Liver (tissue), 9 donors: ENCODE measurements around the gene TET2. TPM values are rescaled to one million over a fixed set of nuclear protein-coding genes. Genes with fewer than 3 reads are reported as not detected.

Experiments used
- DNase-seq: peaks from one replicate; pipeline ENCODE4 v3.0.0-alpha.2; 2017; ENCODE audit warnings: low spot score
- H3K27ac ChIP-seq, 2 donors: one replicate each; pipeline ENCODE4 v1.7.0; 2013; ENCODE audit warnings: inconsistent platforms in 2 of 2, low read length in 2 of 2, control low read depth in 1 of 2, low read depth in 1 of 2, mild to moderate bottlenecking in 1 of 2
- H3K27me3 ChIP-seq, 4 donors: one replicate each; pipeline versions ENCODE4 v1.6.1 to v1.7.0; 2013; ENCODE audit warnings: low read length in 3 of 4, inconsistent platforms in 1 of 4, mild to moderate bottlenecking in 1 of 4, moderate library complexity in 1 of 4; ENCODE audit not compliant: control insufficient read depth in 4 of 4, insufficient read depth in 4 of 4
- H3K36me3 ChIP-seq, 4 donors: one replicate each; pipeline versions ENCODE4 v1.6.1 to v1.7.0; 2013; ENCODE audit warnings: low read length in 3 of 4, mild to moderate bottlenecking in 3 of 4, low read depth in 1 of 4, moderate library complexity in 1 of 4; ENCODE audit not compliant: control insufficient read depth in 4 of 4, insufficient read depth in 3 of 4
- H3K4me1 ChIP-seq, 4 donors: one replicate each; pipeline versions ENCODE4 v1.6.1 to v1.7.0; 2013; ENCODE audit warnings: low read length in 3 of 4, mild to moderate bottlenecking in 3 of 4, moderate library complexity in 1 of 4; ENCODE audit not compliant: control insufficient read depth in 4 of 4, insufficient read depth in 4 of 4
- H3K4me3 ChIP-seq, 3 donors: one replicate each; pipeline versions ENCODE4 v1.6.1 to v1.7.0; 2013; ENCODE audit warnings: low read length in 3 of 3, control low read depth in 1 of 3, low read depth in 1 of 3, mild to moderate bottlenecking in 1 of 3
- H3K9ac ChIP-seq, 2 donors: one replicate each; pipeline ENCODE4 v1.7.0; 2013; ENCODE audit warnings: low read length in 2 of 2, mild to moderate bottlenecking in 2 of 2, moderate library complexity in 2 of 2, control low read depth in 1 of 2, low read depth in 1 of 2
- H3K9me3 ChIP-seq, 4 donors: one replicate each; pipeline versions ENCODE4 v1.6.1 to v1.7.0; 2013; ENCODE audit warnings: low read length in 3 of 4; ENCODE audit not compliant: control insufficient read depth in 4 of 4
- FOXA1 ChIP-seq: IDR thresholded peaks from 2 replicates; pipeline ENCODE4 v1.6.1; 2016; ENCODE audit warnings: antibody characterized with exemption
- FOXA2 ChIP-seq: IDR thresholded peaks from 2 replicates; pipeline ENCODE4 v1.6.1; 2016; ENCODE audit warnings: antibody characterized with exemption
- GABPA ChIP-seq, 2 donors: IDR thresholded peaks in 1 of 2; conservative IDR thresholded peaks in 1 of 2; 2 replicates each; pipeline ENCODE4 v1.6.1; 2016; ENCODE audit warnings: antibody characterized with exemption in 2 of 2, mild to moderate bottlenecking in 1 of 2, moderate library complexity in 1 of 2
- HNF4G ChIP-seq: IDR thresholded peaks from 2 replicates; pipeline ENCODE4 v1.6.1; 2016; ENCODE audit warnings: antibody characterized with exemption
- JUND ChIP-seq, 2 donors: IDR thresholded peaks; 2 replicates each; pipeline ENCODE4 v1.6.1; 2016; ENCODE audit warnings: antibody characterized with exemption in 2 of 2
- RAD21 ChIP-seq, 2 donors: IDR thresholded peaks; 2 replicates each; pipeline ENCODE4 v1.6.1; 2016; ENCODE audit warnings: antibody characterized with exemption in 2 of 2, mild to moderate bottlenecking in 2 of 2
- RXRA ChIP-seq, 2 donors: IDR thresholded peaks; 2 replicates each; pipeline ENCODE4 v1.6.1; 2017 to 2018; ENCODE audit warnings: antibody characterized with exemption in 2 of 2, mild to moderate bottlenecking in 1 of 2
- WGBS: extraction: QIAGEN DNeasy Blood & Tissue Kit; methylation state at CpG from one replicate; pipeline ENCODE4 v1.1.7; 2013; 5-methylcytosine and 5-hydroxymethylcytosine counted together
- polyA plus RNA-seq, 2 donors: library from polyadenylated mRNA; stranded (reverse) in 1 of 2; unstranded in 1 of 2; fragments of 200-250 nt in 1 of 2; fragments of >200 nt in 1 of 2; fragmentation: Nextera tagmentation in 1 of 2; extraction: Ambion mirVana in 1 of 2; gene quantifications; one replicate each; pipeline versions ENCODE4 v1.2.1 to v1.2.3, GENCODE V29; 2013 to 2015
- total RNA-seq, 2 donors: library from RNA; depleted of rRNA; stranded (reverse); fragments of >200 nt; gene quantifications; one replicate each; pipeline ENCODE4 v1.2.3, GENCODE V29; 2014
- TF ChIP-seq, protein P1 (sequence below): IDR thresholded peaks from 2 replicates; pipeline ENCODE4 v1.6.1; 2016; ENCODE audit warnings: antibody characterized with exemption
- TF ChIP-seq, protein P2 (sequence below): IDR thresholded peaks from 2 replicates; pipeline ENCODE4 v1.6.1; 2016; ENCODE audit warnings: antibody characterized with exemption, mild to moderate bottlenecking
- TF ChIP-seq, protein P3 (sequence below): fragments of 150-350 bp; IDR thresholded peaks from 2 replicates; pipeline ENCODE4 v1.5.1; 2017; ENCODE audit warnings: improper control_type of control experiment, low read depth, low read length; ENCODE audit not compliant: missing input control
- TF ChIP-seq, protein P4 (sequence below): IDR thresholded peaks from 2 replicates; pipeline ENCODE4 v1.6.1; 2016; ENCODE audit warnings: antibody characterized with exemption
- donor health status: healthy.
- donor health status: healthy.
- donor health status: healthy.
- donor health status: healthy.
- donor health status: healthy.

TET2 gene
- total and polyA plus RNA-seq, 4 donors, result 0.88 to 8.4 (median 5.5) TPM

DNA sequence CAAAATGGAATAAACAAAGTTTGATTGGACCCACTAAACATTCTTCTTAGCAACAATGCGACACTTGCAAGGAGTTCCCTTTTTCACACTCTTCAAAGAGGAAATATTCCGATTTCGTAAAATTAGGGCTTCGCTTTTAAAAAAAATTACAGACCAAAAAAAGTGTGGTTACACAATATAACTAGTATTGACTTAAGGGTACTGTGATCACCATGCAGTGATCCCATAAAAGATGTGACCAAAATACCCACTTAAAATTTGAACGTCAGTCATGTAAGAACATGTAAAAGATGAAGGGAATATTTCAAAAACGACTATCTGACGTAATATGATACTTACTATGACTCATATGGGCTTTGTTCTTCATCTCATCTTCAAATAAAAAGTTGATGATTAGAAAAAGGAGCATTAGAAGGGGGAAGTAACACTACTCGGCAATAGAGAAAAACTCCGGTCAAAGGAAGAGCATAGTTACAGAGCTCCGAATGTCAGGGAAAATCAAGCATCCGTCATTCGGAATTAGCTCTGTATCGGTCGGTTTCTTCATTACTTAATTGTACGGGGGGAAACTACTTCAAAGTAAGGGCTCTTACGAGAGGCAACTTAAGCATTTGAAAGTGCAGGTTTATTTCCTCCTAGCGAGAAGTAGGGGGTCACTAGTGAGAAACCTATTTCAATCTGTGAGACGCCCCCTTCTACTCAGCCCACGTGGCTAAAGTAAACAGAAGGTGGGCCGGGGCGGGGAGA lies 1.3 kb upstream of the TET2 start:
- no peaks in the 10 kb centered on the region for H3K27me3 ChIP-seq
- H3K9ac ChIP-seq, result peak overlapping the region in 1 of 2 donors; percentile 94
- peak overlapping the region; percentile 66 to 85 for H3K27ac ChIP-seq
- 57% methylated on average over 21 of the region's 21 CpGs for WGBS
- H3K4me3 ChIP-seq, result peak overlapping the region; percentile 77 to 96 (median 95)
- no peak for TF ChIP-seq GABPA (IDR thresholded peaks at IDR 0.05 in 1 of 2, conservative IDR thresholded peaks at IDR 0.05 in 1 of 2)
- TF ChIP-seq, protein P1, sequence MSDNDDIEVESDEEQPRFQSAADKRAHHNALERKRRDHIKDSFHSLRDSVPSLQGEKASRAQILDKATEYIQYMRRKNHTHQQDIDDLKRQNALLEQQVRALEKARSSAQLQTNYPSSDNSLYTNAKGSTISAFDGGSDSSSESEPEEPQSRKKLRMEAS, result no peak
- H3K4me1 ChIP-seq, result peaks cover 3 to 25% (median 19%) of the 10 kb centered on the region in 4 donors
- H3K36me3 ChIP-seq, result no peaks in the 10 kb centered on the region
- no peak for DNase-seq
- no peaks in the 10 kb centered on the region for H3K9me3 ChIP-seq

DNA sequence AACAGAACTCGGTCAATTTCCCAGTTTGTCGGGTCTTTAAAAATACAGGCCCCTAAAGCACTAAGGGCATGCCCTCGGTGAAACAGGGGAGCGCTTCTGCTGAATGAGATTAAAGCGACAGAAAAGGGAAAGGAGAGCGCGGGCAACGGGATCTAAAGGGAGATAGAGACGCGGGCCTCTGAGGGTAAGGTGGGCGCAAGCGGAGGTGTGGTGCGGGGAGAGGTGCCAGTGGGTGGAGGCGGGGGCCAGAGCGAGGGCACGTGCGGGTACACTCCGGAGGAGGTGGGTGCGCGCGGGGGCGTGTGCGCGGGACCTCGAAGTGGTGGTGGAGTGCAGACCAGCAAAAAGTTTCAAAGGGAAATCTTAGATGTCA lies 787 bp upstream of the TET2 start:
- no peaks in the 10 kb centered on the region for H3K27me3 ChIP-seq
- H3K4me3 ChIP-seq, result peak overlapping the region; percentile 77 to 96 (median 95)
- WGBS, result 4% methylated on average over 25 of the region's 25 CpGs
- H3K9ac ChIP-seq, result peak overlapping the region in 1 of 2 donors; percentile 94
- peaks cover 3 to 29% (median 21%) of the 10 kb centered on the region in 4 donors for H3K4me1 ChIP-seq
- no peaks in the 10 kb centered on the region for H3K36me3 ChIP-seq
- DNase-seq, result peak; percentile 41
- no peaks in the 10 kb centered on the region for H3K9me3 ChIP-seq
- peak overlapping the region; percentile 66 to 85 for H3K27ac ChIP-seq
- TF ChIP-seq, protein P2, sequence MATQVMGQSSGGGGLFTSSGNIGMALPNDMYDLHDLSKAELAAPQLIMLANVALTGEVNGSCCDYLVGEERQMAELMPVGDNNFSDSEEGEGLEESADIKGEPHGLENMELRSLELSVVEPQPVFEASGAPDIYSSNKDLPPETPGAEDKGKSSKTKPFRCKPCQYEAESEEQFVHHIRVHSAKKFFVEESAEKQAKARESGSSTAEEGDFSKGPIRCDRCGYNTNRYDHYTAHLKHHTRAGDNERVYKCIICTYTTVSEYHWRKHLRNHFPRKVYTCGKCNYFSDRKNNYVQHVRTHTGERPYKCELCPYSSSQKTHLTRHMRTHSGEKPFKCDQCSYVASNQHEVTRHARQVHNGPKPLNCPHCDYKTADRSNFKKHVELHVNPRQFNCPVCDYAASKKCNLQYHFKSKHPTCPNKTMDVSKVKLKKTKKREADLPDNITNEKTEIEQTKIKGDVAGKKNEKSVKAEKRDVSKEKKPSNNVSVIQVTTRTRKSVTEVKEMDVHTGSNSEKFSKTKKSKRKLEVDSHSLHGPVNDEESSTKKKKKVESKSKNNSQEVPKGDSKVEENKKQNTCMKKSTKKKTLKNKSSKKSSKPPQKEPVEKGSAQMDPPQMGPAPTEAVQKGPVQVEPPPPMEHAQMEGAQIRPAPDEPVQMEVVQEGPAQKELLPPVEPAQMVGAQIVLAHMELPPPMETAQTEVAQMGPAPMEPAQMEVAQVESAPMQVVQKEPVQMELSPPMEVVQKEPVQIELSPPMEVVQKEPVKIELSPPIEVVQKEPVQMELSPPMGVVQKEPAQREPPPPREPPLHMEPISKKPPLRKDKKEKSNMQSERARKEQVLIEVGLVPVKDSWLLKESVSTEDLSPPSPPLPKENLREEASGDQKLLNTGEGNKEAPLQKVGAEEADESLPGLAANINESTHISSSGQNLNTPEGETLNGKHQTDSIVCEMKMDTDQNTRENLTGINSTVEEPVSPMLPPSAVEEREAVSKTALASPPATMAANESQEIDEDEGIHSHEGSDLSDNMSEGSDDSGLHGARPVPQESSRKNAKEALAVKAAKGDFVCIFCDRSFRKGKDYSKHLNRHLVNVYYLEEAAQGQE, result no peak
- TF ChIP-seq RXRA (IDR thresholded peaks at IDR 0.05) (no peak), FOXA1 (no peak), FOXA2 (no peak), RAD21 (IDR thresholded peaks at IDR 0.05) (no peak), JUND (IDR thresholded peaks at IDR 0.05) (no peak), HNF4G (no peak)
- TF ChIP-seq, protein P3, sequence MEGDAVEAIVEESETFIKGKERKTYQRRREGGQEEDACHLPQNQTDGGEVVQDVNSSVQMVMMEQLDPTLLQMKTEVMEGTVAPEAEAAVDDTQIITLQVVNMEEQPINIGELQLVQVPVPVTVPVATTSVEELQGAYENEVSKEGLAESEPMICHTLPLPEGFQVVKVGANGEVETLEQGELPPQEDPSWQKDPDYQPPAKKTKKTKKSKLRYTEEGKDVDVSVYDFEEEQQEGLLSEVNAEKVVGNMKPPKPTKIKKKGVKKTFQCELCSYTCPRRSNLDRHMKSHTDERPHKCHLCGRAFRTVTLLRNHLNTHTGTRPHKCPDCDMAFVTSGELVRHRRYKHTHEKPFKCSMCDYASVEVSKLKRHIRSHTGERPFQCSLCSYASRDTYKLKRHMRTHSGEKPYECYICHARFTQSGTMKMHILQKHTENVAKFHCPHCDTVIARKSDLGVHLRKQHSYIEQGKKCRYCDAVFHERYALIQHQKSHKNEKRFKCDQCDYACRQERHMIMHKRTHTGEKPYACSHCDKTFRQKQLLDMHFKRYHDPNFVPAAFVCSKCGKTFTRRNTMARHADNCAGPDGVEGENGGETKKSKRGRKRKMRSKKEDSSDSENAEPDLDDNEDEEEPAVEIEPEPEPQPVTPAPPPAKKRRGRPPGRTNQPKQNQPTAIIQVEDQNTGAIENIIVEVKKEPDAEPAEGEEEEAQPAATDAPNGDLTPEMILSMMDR, result no peak
- TF ChIP-seq, protein P4, sequence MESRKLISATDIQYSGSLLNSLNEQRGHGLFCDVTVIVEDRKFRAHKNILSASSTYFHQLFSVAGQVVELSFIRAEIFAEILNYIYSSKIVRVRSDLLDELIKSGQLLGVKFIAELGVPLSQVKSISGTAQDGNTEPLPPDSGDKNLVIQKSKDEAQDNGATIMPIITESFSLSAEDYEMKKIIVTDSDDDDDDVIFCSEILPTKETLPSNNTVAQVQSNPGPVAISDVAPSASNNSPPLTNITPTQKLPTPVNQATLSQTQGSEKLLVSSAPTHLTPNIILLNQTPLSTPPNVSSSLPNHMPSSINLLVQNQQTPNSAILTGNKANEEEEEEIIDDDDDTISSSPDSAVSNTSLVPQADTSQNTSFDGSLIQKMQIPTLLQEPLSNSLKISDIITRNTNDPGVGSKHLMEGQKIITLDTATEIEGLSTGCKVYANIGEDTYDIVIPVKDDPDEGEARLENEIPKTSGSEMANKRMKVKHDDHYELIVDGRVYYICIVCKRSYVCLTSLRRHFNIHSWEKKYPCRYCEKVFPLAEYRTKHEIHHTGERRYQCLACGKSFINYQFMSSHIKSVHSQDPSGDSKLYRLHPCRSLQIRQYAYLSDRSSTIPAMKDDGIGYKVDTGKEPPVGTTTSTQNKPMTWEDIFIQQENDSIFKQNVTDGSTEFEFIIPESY, result no peak
